T-cell (primary cell): ENCODE results near the gene PLA2G12A. TPM values are rescaled to one million over a fixed set of nuclear protein-coding genes. Genes with fewer than 3 reads are reported as not detected.

ENCODE experiments used
- ATAC-seq, 4 experiments: fragments of 200-7000 bp in 3 of 4; fragments of 150-1000 bp in 1 of 4; cut with Tn5 transposase; replicated peaks in 1 of 4; 1 replicate in 3 of 4; 2 replicates in 1 of 4; pipeline ENCODE4 v1.10.0; 2021; ENCODE audit warnings: moderate library complexity in 3 of 4, mild to moderate bottlenecking in 2 of 4, moderate number of reproducible peaks in 1 of 4
- CTCF ChIA-PET, 2 donors: fragments of 300-600 bp; sonication (Branson Sonifier 250); formaldehyde crosslinking; loops; one replicate each; lab custom pipeline; 2022; ENCODE audit warnings: antibody characterized with exemption in 2 of 2; lab: Charles Lee
- POLR2A ChIA-PET, 2 donors: fragments of 300-600 bp; sonication (Branson Sonifier 250); formaldehyde crosslinking; loops; one replicate each; lab custom pipeline; 2022; ENCODE audit warnings: antibody characterized with exemption in 2 of 2; lab: Charles Lee
- DNase-seq, 35 experiments: peaks; one replicate each; pipeline versions ENCODE4 v3.0.0 to v3.0.0-alpha.2; 2013 to 2023
- H3K27ac ChIP-seq: one replicate; pipeline ENCODE4 v1.5.1; 2013; ENCODE audit warnings: low read length
- H3K27me3 ChIP-seq, 2 experiments: replicated peaks in 1 of 2; 1 replicate in 1 of 2; 2 replicates in 1 of 2; pipeline versions ENCODE4 v1.6.1 to v1.7.0; 2013; ENCODE audit warnings: low read length in 1 of 2, mixed read lengths in 1 of 2; ENCODE audit not compliant: control insufficient read depth in 2 of 2, insufficient read depth in 2 of 2; ENCODE audit errors: extremely low read depth in 1 of 2
- H3K36me3 ChIP-seq, 2 donors: 1 replicate in 1 of 2; 2 replicates in 1 of 2; pipeline versions ENCODE4 v1.6.1 to v1.7.0; 2013; ENCODE audit warnings: low read length in 1 of 2; ENCODE audit not compliant: control insufficient read depth in 2 of 2, insufficient read depth in 1 of 2; ENCODE audit errors: extremely low read depth in 1 of 2
- H3K4me1 ChIP-seq, 2 experiments: 1 replicate in 1 of 2; 2 replicates in 1 of 2; pipeline versions ENCODE4 v1.6.1 to v1.7.0; 2013; ENCODE audit warnings: low read length in 2 of 2, mixed read lengths in 1 of 2; ENCODE audit not compliant: insufficient read depth in 2 of 2, control insufficient read depth in 1 of 2; ENCODE audit errors: extremely low read depth in 1 of 2
- H3K4me3 ChIP-seq, 2 donors: 1 replicate in 1 of 2; 2 replicates in 1 of 2; pipeline versions ENCODE4 v1.5.1 to v1.7.0; 2013; ENCODE audit warnings: mild to moderate bottlenecking in 2 of 2, low read length in 1 of 2, moderate library complexity in 1 of 2; ENCODE audit not compliant: control insufficient read depth in 1 of 2; ENCODE audit errors: extremely low read depth in 1 of 2
- H3K9me3 ChIP-seq: 2 replicates; pipeline ENCODE4 v1.7.0; 2013
- H3K27ac Mint-ChIP-seq, 2 donors: one replicate each; pipeline ENCODE4 v1.8.0; 2020 to 2021; ENCODE audit warnings: mild to moderate bottlenecking in 2 of 2, mixed read lengths in 2 of 2
- H3K27me3 Mint-ChIP-seq, 2 donors: one replicate each; pipeline ENCODE4 v1.8.0; 2021 to 2022; ENCODE audit warnings: mixed read lengths in 2 of 2
- H3K36me3 Mint-ChIP-seq: one replicate; pipeline ENCODE4 v1.8.0; 2021; ENCODE audit warnings: mixed read lengths
- H3K4me1 Mint-ChIP-seq, 3 donors: one replicate each; pipeline ENCODE4 v1.8.0; 2020 to 2022; ENCODE audit warnings: mixed read lengths in 3 of 3, mild to moderate bottlenecking in 1 of 3
- H3K4me3 Mint-ChIP-seq, 3 donors: one replicate each; pipeline ENCODE4 v1.8.0; 2020 to 2022; ENCODE audit warnings: mild to moderate bottlenecking in 3 of 3, mixed read lengths in 3 of 3, moderate library complexity in 3 of 3
- H3K9me3 Mint-ChIP-seq, 3 donors: one replicate each; pipeline ENCODE4 v1.8.0; 2020 to 2022; ENCODE audit warnings: mixed read lengths in 3 of 3
- WGBS: methylation state at CpG from one replicate; pipeline ENCODE4 v1.1.5; 2013; ENCODE audit warnings: missing lambda C conversion rate; ENCODE audit not compliant: insufficient coverage; 5-methylcytosine and 5-hydroxymethylcytosine counted together
- total RNA-seq, 35 experiments: library from RNA in 6 of 35; stranded (reverse) in 6 of 35; fragments of 120-200 nt in 1 of 35; gene quantifications; one replicate each; pipeline versions ENCODE4 v1.2.1 to v1.2.4 and lab custom pipeline; 2013 to 2026

The PLA2G12A gene
- total RNA-seq, 5 donors from 2014 or later (not counting 1 experiment from before 2014, with no cell fraction given), result 11.4 to 20.6 (median 18.1) TPM

- CTCF ChIA-PET, result no interaction called here
- no peaks in the 10 kb centered on the region for H3K9me3 Mint-ChIP-seq
- Histone ChIP-seq H3K36me3 (peaks cover 0 to 21% of the 10 kb centered on the region in 2 donors), H3K27me3 (no peaks in the 10 kb centered on the region), H3K9me3 (no peaks in the 10 kb centered on the region), H3K4me1 (no peaks in the 10 kb centered on the region), H3K4me3 (no peak overlapping the region), H3K27ac (peak overlapping the region; percentile 4)
- no peak overlapping the region for H3K4me3 Mint-ChIP-seq
- H3K4me1 Mint-ChIP-seq, result peaks cover 31 to 44% (median 40%) of the 10 kb centered on the region in 3 donors
- POLR2A ChIA-PET, result interaction anchor here (0.6 kb wide), 2 partner anchors 19 to 44 kb away, joined by 4 read pairs; no protein-coding TSS in a partner anchor
- DNase-seq (peak in 1 of 35 experiments; percentile 17), ATAC-seq (no peak)
- no peaks in the 10 kb centered on the region for H3K27me3 Mint-ChIP-seq
- peak overlapping the region; percentile 43 to 73 for H3K27ac Mint-ChIP-seq
- peaks cover 35% of the 10 kb centered on the region for H3K36me3 Mint-ChIP-seq
- no CpG with 5 or more reads among the region's 1 CpG for WGBS
Measured at GRCh38 chr4:109676886-109677285, 53.0 kb downstream of the PLA2G12A start.

- H3K36me3 ChIP-seq, result peaks cover 0 to 14% of the 10 kb centered on the region in 2 donors
- CTCF ChIA-PET, result interaction anchor here in 1 of 2 donors (0.5 to 0.6 kb wide), 2 partner anchors 13 to 283 kb away, joined by 3 to 4 read pairs; no protein-coding TSS in a partner anchor
- no peaks in the 10 kb centered on the region for H3K9me3 ChIP-seq
- peaks cover 28 to 44% (median 40%) of the 10 kb centered on the region in 3 donors for H3K4me1 Mint-ChIP-seq
- peak overlapping the region; percentile 16 to 73 for H3K27ac Mint-ChIP-seq
- H3K27me3 ChIP-seq, result no peaks in the 10 kb centered on the region
- no peak overlapping the region for H3K27ac ChIP-seq
- H3K4me1 ChIP-seq, result no peaks in the 10 kb centered on the region
- WGBS, result 100% methylated on average over 1 of the region's 1 CpG
- POLR2A ChIA-PET, result no interaction called here
- H3K4me3 Mint-ChIP-seq, result no peak overlapping the region
- no peaks in the 10 kb centered on the region for H3K27me3 Mint-ChIP-seq
- no peak overlapping the region for H3K4me3 ChIP-seq
- ATAC-seq (no peak), DNase-seq (no peak)
- H3K9me3 Mint-ChIP-seq, result peaks cover 5 to 8% (median 6%) of the 10 kb centered on the region in 3 donors
- H3K36me3 Mint-ChIP-seq, result peaks cover 36% of the 10 kb centered on the region
Measured at GRCh38 chr4:109675843-109676242, 54.0 kb downstream of the PLA2G12A start.

- CTCF ChIA-PET, result no interaction called here
- Histone ChIP-seq H3K36me3 (peaks cover 4 to 13% of the 10 kb centered on the region in 2 donors), H3K4me1 (no peaks in the 10 kb centered on the region), H3K27me3 (no peaks in the 10 kb centered on the region), H3K27ac (no peak overlapping the region), H3K4me3 (no peak overlapping the region), H3K9me3 (peaks cover 2% of the 10 kb centered on the region)
- Mint-ChIP-seq H3K9me3 (peaks cover 5 to 8% (median 6%) of the 10 kb centered on the region in 3 donors), H3K27me3 (no peaks in the 10 kb centered on the region), H3K27ac (peak overlapping the region; percentile 59 to 60), H3K36me3 (peaks cover 33% of the 10 kb centered on the region), H3K4me3 (no peak overlapping the region), H3K4me1 (peaks cover 23 to 43% (median 34%) of the 10 kb centered on the region in 3 donors)
- POLR2A ChIA-PET, result interaction anchor here in 1 of 2 donors (0.7 kb wide), 1 partner anchor 130 kb away, joined by 3 read pairs; no protein-coding TSS in a partner anchor
- no peak for ATAC-seq
- WGBS, result 70% methylated on average over 3 of the region's 3 CpGs
- no peak for DNase-seq
Measured at GRCh38 chr4:109675181-109675580, 54.7 kb downstream of the PLA2G12A start.

GRCh38 chr4:109673303-109673702 lies 56.6 kb downstream of the PLA2G12A start:
- Histone ChIP-seq H3K4me3 (no peak overlapping the region), H3K27me3 (no peaks in the 10 kb centered on the region), H3K36me3 (peaks cover 7 to 11% of the 10 kb centered on the region in 2 donors), H3K4me1 (peaks cover 0 to 5% of the 10 kb centered on the region in 2 experiments), H3K27ac (no peak overlapping the region), H3K9me3 (peaks cover 2% of the 10 kb centered on the region)
- ChIA-PET POLR2A (no interaction called here), CTCF (interaction anchor here in 1 of 2 donors (1.2 kb wide), 1 partner anchor 18 kb away, joined by 3 read pairs; no protein-coding TSS in a partner anchor)
- no peak for DNase-seq
- no peak for ATAC-seq
- WGBS, result no CpG with 5 or more reads among the region's 1 CpG
- H3K27ac Mint-ChIP-seq, result no peak overlapping the region
- H3K4me1 Mint-ChIP-seq, result peaks cover 40 to 58% (median 49%) of the 10 kb centered on the region in 3 donors
- no peaks in the 10 kb centered on the region for H3K27me3 Mint-ChIP-seq
- no peak overlapping the region for H3K4me3 Mint-ChIP-seq
- H3K9me3 Mint-ChIP-seq, result peaks cover 5 to 8% (median 6%) of the 10 kb centered on the region in 3 donors
- H3K36me3 Mint-ChIP-seq, result peaks cover 31% of the 10 kb centered on the region

GRCh38 chr4:109672169-109672930 lies 57.5 kb downstream of the PLA2G12A start:
- no peak overlapping the region for H3K27ac ChIP-seq
- Mint-ChIP-seq H3K4me3 (no peak overlapping the region), H3K36me3 (peaks cover 33% of the 10 kb centered on the region), H3K9me3 (peaks cover 5 to 8% (median 6%) of the 10 kb centered on the region in 3 donors), H3K4me1 (peaks cover 49 to 64% (median 58%) of the 10 kb centered on the region in 3 donors), H3K27ac (peak overlapping the region; percentile 15 to 40), H3K27me3 (no peaks in the 10 kb centered on the region)
- no peak for DNase-seq
- no peak overlapping the region for H3K4me3 ChIP-seq
- H3K9me3 ChIP-seq, result peaks cover 2% of the 10 kb centered on the region
- H3K27me3 ChIP-seq, result no peaks in the 10 kb centered on the region
- ATAC-seq, result no peak
- H3K4me1 ChIP-seq, result peaks cover 0 to 5% of the 10 kb centered on the region in 2 experiments
- CTCF ChIA-PET, result no interaction called here
- H3K36me3 ChIP-seq, result peaks cover 7 to 8% of the 10 kb centered on the region in 2 donors
- POLR2A ChIA-PET, result interaction anchor here (0.6 kb wide), 2 partner anchors 10 to 329 kb away, joined by 3 to 5 read pairs; no protein-coding TSS in a partner anchor

- peak overlapping the region in 1 of 2 donors; percentile 35 for H3K27ac Mint-ChIP-seq
- DNase-seq, result no peak
- peaks cover 0 to 7% of the 10 kb centered on the region in 2 experiments for H3K4me1 ChIP-seq
- peaks cover 5 to 8% (median 6%) of the 10 kb centered on the region in 3 donors for H3K9me3 Mint-ChIP-seq
- peaks cover 38% of the 10 kb centered on the region for H3K36me3 Mint-ChIP-seq
- H3K27me3 Mint-ChIP-seq, result no peaks in the 10 kb centered on the region
- ChIA-PET CTCF (interaction anchor here in 1 of 2 donors (3.0 kb wide), 1 partner anchor 13 kb away, joined by 8 read pairs; no protein-coding TSS in a partner anchor), POLR2A (interaction anchor here (0.6 to 0.7 kb wide), 3 partner anchors 9 to 330 kb away, joined by 3 to 5 read pairs (median 4); no protein-coding TSS in a partner anchor)
- no peak for ATAC-seq
- peaks cover 7 to 8% of the 10 kb centered on the region in 2 donors for H3K36me3 ChIP-seq
- H3K9me3 ChIP-seq, result peaks cover 2% of the 10 kb centered on the region
- no peak overlapping the region for H3K4me3 ChIP-seq
- H3K4me3 Mint-ChIP-seq, result no peak overlapping the region
- H3K4me1 Mint-ChIP-seq, result peaks cover 56 to 67% (median 65%) of the 10 kb centered on the region in 3 donors
- H3K27ac ChIP-seq, result no peak overlapping the region
- H3K27me3 ChIP-seq, result no peaks in the 10 kb centered on the region
Measured at GRCh38 chr4:109671350-109671749, 58.5 kb downstream of the PLA2G12A start.
